OCI-M2 (cell line): Measurements from ENCODE around the gene DDIT4.
A peak's percentile ranks its signal among the peaks of the same experiment; 100 is the strongest.
"Not testable (repeated sequence)": the region's sequence is repeated elsewhere in the genome, so short reads cannot be mapped to it uniquely, and the experiment has no call there.

Experiments used
- DNase-seq: peaks from one replicate; lab custom pipeline; 2025; ENCODE audit not compliant: unreplicated experiment; lab: John Stamatoyannopoulos, UW

The DDIT4 gene

DNA sequence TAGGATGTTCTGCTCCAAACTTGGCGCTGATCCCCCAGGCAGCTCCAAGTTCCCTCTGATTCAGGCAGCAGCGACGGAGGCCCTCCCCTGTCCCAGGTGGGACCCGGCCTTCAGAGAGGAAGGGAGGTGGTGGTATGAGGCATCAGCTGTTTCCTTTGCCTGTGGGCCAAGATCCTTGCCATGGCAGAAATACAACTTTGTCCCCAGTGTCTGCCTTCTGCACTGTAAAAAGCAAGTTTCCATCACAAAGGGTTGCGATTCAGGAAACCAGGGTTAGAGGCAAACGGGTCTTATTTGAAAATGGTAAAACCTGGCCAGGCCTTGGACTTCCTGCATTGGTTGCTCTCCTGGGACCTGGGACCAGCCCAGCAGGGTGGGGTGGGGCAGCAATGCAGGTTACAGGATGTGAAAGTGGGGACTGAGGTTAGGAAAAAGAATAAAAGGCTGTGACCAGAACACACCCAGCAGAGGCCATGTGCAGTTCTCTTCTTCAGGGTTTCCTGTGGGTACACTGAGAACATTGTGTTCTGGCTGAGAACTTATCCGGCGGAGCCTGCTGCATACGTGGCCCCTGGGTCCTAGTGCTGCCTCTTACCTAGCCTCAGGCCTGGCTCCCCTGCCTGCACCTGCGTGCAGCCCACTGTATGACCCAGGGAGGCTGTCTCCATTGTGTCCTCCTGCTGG lies 25.1 kb upstream of the DDIT4 start:
- DNase-seq, result no peak

DNA sequence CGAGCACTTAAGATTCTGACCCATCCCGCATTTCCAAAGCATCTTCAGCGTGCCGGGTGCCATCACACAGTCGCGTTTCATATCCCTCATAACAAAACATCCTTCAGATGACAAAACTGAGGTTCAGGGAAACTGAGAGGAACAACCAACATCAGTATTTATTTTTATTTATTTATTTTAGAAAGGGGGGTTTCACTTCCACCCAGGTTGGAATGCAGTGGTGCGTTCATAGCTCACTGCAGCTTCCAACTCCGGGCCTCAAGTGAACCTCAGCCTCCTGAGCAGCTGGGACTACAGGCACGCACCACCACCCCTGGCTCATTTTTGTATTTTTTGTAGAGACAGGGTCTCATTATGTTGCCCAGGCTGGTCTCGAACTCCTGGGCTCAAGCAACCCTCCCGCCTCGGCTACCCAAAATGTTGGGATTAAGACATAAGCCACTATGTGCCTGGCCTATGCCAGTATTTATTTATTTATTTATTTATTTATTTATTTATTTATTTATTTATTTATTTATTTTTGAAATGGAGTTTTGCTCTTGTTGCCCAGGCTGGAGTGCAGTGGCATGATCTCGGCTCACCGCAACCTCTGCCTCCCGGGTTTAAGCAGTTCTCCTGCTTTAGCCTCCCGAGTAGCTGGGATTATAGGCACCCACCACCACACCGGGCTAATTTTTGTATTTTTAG lies 24.4 kb upstream of the DDIT4 start:
- DNase-seq, result not testable (repeated sequence)

- DNase-seq, result no peak
These were observed 23.1 kb upstream of the DDIT4 start for GRCh38 chr10:72250666-72251065.

GRCh38 chr10:72251635-72252034 lies 22.1 kb upstream of the DDIT4 start:
- DNase-seq, result no peak

GRCh38 chr10:72252972-72253371 lies 20.8 kb upstream of the DDIT4 start:
- DNase-seq, result no peak

GRCh38 chr10:72253578-72253977 lies 20.1 kb upstream of the DDIT4 start:
- DNase-seq, result no peak

- no peak for DNase-seq
These were observed 18.7 kb upstream of the DDIT4 start for GRCh38 chr10:72254813-72255568.

GRCh38 chr10:72255977-72256729 lies 17.6 kb upstream of the DDIT4 start:
- DNase-seq, result no peak

- peak; percentile 56 for DNase-seq
These were observed 16.5 kb upstream of the DDIT4 start for GRCh38 chr10:72257051-72257892.

DNA sequence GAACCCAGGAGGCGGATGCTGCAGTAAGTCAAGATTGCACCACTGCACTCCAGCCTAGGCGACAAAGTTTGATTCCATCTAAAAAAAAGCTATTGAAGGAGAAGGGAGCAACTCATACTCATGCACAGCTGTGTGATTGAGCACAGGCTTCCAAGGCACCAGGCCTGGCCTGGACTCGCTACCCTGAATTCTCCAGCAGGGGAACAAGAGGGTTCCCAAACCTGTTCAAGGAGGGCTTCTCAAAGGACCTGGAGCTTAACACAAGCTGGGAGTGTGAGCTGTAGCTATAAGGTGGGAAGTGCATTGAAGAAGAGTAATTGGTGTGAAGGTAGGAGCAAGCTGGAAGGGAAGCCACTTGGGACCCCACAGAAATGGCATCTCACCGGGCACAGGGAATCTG lies 15.1 kb upstream of the DDIT4 start:
- no peak for DNase-seq

DNA sequence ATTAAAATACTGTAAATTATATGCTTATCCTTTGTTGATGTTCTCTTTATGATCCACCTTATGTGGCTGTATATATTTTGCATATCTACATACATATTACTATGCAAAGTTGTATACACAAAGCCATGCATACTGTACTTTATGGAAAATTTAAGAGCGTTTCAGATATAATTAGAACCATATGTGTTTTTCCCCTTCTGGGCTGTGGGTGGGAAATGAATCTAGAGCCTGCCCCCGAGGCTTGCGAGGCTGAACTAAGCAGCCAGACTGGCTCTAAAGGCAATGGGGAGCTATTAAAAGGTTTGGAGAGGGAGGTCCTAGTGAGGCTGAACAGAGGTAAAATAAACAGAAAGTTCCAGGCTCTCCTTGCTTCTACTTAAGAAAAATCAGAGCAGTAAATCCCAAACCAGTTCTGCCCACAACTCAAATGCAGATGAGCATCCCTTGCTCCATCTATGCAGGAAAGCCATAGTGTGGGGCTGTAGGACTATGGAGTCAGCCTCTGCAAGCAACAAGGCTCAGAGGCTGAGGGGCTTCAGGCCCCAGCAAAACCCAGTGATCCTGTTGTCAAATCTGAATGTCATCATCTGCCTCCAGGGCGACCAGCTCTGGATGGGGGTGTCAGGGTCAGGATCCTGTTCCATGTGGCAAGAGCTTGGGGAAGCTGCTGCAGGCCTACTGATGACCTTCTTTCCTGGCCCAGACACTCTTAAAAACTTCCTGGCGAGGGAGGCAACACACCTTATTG lies 14.1 kb upstream of the DDIT4 start:
- DNase-seq, result no peak

DNA sequence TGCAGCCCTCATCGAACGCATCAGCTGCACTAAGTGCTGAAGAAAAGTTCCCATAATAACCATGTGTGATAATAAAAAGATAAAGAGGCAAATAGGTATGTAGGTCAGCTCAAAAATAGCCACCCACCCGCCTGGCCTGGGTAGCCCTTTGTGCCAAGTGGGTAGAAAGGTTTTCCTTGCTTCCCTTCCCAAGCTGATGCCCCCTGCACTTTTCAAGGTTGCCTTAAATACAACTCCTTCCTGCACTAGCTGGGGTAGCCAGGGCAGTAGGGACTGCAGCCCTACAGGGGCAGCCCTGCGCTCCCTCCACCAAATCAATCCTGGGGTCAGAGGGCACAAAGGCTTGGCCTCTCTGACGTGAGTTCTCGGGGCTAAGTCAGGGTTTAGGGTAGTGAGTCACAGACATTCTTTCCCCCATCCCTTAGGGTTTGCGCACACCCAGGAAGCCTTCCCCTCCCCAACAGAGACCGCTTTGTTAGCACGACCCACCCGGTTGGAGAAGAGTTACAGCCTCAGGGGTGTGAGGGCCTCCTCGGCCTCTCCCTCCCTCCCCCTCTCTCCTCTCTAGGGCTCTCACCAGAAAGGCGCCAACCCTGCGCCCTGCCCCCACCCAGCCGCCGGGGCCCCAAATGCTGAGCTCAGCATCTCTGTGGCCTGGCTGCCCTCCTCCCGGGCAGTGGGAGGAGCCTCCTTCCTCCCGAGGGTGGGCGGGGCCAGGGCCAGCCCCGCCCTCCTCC lies 13.3 kb upstream of the DDIT4 start:
- no peak for DNase-seq

DNA sequence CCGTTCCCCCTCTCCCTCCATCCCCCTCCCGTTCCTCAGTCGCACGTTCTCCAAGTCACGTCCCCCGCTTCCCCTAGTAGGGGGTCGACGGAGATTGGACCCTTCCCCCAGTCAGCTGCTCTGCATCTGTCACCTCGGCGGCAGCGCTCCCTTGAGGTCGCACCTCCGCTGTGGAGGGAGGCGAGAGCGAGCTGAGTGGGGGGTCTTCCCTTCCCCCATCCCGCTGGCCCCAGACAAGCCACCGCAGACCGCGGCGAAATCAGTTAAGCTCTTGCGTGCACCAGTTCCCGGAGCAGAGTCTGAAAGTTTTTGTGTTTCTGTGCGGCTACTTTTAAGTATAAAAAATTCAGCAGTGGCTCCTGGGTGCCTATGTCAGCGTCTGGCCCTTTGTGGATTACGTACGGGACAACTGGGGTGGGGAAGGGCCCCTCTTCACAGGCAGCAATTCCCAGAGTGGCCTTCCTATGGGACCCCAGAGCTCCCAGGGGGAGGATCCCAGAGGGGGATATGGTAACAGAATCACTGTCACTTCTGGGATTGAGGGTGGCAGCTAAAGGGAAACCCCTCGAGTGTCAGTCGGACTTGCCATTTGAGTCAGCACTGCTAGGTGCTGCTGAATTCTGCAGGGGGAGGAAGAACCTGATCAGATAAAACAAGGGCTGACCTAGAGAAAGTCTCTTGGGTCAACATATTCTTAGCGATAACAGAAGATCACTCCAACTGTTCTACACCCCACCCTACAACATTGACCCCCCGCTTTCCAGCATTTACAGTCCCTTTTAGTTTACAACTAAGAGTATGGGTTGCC lies 12.5 kb upstream of the DDIT4 start:
- DNase-seq, result peak; percentile 54

- DNase-seq, result no peak
These were observed 11.8 kb upstream of the DDIT4 start for GRCh38 chr10:72261784-72262404.

DNA sequence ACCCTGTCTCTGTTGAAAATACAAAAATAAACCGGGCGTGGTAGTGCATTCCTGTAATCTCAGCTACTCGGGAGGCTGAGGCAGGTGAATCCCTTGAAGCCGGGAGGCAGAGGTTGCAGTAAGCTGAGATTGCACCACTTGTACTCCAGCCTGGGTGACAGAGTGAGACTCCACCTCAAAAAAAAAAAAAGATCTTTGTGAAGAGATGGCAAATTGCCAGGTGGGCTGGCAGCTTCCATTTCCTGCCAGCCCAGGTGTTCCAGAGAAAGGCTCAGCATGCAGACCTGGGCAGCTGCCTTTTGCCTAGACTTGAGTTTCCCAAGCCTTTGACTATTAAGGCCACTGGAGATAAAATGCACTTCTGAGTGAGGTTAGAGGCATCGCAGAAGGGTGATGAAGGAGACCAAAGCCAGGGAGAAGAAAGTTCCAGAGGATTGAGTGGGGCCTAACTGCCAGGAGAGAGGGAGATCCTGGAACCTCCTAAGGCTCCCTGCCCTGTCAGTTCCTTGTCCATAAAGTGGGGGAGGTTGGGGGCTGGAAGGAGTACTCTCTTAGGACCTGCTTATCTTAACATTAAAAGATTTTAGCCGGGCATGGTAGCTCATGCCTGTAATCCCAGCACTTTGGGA lies 10.0 kb upstream of the DDIT4 start:
- DNase-seq, result no peak

GRCh38 chr10:72264536-72264935 lies 9.2 kb upstream of the DDIT4 start:
- DNase-seq, result no peak

DNA sequence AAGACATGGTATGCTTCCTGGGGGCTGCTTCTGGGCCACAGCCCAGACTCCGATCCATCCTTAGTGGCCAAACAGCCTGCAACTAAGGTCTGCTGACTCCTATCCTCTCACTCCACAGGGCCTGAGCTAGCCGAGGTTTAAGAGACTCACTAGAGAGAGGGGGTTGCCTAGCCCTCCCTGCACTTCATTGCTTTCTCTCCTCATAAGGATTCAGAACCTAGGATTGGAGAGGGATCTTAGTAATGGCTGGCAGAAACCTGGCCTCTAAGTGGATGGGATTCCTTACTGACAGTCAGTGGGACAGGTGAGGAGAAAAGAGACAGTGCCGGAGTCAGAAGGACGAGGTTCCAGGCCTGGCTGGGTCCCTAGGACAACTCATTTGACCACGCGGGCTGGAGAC lies 8.2 kb upstream of the DDIT4 start:
- no peak for DNase-seq
